ENCODE measurements around the gene SUPT7L. TPM values are rescaled to one million over a fixed set of nuclear protein-coding genes. Genes with fewer than 3 reads are reported as not detected.

Gene SUPT7L
- polyA plus RNA-seq, 1 donor from 2014 or later, result 95.8 TPM

DNA sequence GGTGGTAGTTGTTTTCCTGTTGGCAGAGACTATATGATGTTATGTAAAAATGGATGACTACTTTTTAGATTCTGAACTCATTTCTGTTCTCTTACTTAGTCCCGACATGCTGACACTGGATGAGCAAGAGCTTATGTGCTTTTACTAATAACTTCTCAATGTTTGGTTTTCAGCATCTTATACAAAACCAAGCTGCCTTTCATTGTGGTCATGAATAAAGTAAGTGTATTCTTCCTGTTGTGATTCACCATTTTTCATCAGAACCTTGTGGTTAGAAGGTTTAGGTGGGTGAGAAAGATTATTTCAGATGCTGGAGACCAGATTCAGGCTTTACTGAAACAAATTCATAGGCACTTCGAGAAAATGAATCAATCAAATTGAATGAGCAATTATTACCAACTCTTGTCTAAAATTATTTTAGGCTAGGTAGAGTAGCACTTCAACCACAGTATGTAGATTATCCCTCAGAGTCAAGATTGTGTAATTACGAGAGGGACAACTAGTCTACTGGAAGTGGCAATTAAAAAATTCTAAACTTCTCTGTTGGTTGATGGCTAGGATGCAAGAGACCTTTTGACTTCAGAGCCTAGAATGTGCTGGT lies 25.3 kb downstream of the SUPT7L start:
- Histone ChIP-seq H3K9ac (ENCODE audit: low read length) (no peak overlapping the region), H3K36me3 (ENCODE audit: insufficient read depth, low read length) (no peaks in the 10 kb centered on the region)

DNA sequence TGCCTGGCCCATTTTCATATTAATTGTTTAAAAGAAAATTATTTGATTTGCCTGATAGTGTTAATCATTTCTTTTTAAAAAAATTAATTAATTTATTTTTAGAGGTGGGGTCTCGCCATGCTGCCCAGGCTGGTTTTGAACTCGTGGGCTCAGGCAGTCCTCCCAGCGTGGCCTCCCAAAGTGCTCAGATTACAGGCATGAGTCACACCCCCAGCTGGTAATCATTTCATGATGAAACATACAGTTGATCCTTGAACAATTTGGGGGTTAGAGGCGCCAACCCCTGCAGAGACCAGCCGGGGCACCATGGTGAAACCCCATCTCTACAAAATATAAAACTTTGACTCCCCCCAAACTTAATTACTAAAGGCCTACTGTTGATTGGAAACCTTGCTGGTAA lies 26.6 kb downstream of the SUPT7L start:
- no peaks in the 10 kb centered on the region for H3K9me3 ChIP-seq (ENCODE audit: low read length)
- H3K79me2 ChIP-seq (replicated peaks; ENCODE audit: insufficient read depth, low read length), result no peaks in the 10 kb centered on the region
- no peaks in the 10 kb centered on the region for H4K20me1 ChIP-seq (ENCODE audit: insufficient read depth)
- no peak overlapping the region for H3K4me2 ChIP-seq (ENCODE audit: low read length)
- H3K4me3 ChIP-seq (ENCODE audit: low read length), result no peak overlapping the region
- H3K27ac ChIP-seq (ENCODE audit: low read length), result no peak overlapping the region
- H3K9me2 ChIP-seq (ENCODE audit: insufficient read depth, low read length), result no peaks in the 10 kb centered on the region
- H3K9ac ChIP-seq (ENCODE audit: low read length), result no peak overlapping the region
- H3K27me3 ChIP-seq (ENCODE audit: insufficient read depth, low read depth, low read length), result no peaks in the 10 kb centered on the region
- H2AFZ ChIP-seq (ENCODE audit: low read depth, low read length), result no peak overlapping the region
- H3F3A ChIP-seq (ENCODE audit: insufficient read depth, low read length, poor library complexity, severe bottlenecking), result no peaks in the 10 kb centered on the region
- no peaks in the 10 kb centered on the region for H3K36me3 ChIP-seq (ENCODE audit: insufficient read depth, low read length)
- TF ChIP-seq SMC3 (conservative IDR thresholded peaks at IDR 0.05; ENCODE audit: poor library complexity) (no peak), CTCF (IDR thresholded peaks at IDR 0.05; ENCODE audit: poor library complexity, severe bottlenecking) (no peak), RAD21 (conservative IDR thresholded peaks at IDR 0.05) (no peak), EP300 (conservative IDR thresholded peaks at IDR 0.05; ENCODE audit: poor library complexity, severe bottlenecking) (no peak), TAF1 (IDR thresholded peaks at IDR 0.05; ENCODE audit: low read depth) (no peak), REST (IDR thresholded peaks at IDR 0.05; ENCODE audit: borderline replicate concordance) (no peak)

More for the DNA sequence above, 25.3 kb downstream of the SUPT7L start:
- Histone ChIP-seq H3K9me3 (ENCODE audit: low read length) (no peaks in the 10 kb centered on the region), H3F3A (ENCODE audit: insufficient read depth, low read length, poor library complexity, severe bottlenecking) (no peaks in the 10 kb centered on the region), H4K20me1 (ENCODE audit: insufficient read depth) (no peaks in the 10 kb centered on the region), H3K27ac (ENCODE audit: low read length) (no peak overlapping the region), H2AFZ (ENCODE audit: low read depth, low read length) (no peak overlapping the region), H3K27me3 (ENCODE audit: insufficient read depth, low read depth, low read length) (no peaks in the 10 kb centered on the region), H3K79me2 (replicated peaks; ENCODE audit: insufficient read depth, low read length) (no peaks in the 10 kb centered on the region), H3K9me2 (ENCODE audit: insufficient read depth, low read length) (no peaks in the 10 kb centered on the region), H3K4me3 (ENCODE audit: low read length) (no peak overlapping the region), H3K4me2 (ENCODE audit: low read length) (no peak overlapping the region)
- TF ChIP-seq MXI1 (conservative IDR thresholded peaks at IDR 0.05; ENCODE audit: poor library complexity, severe bottlenecking) (no peak), RAD21 (conservative IDR thresholded peaks at IDR 0.05) (no peak), EZH2 (IDR thresholded peaks at IDR 0.05; ENCODE audit: borderline replicate concordance, insufficient read depth, low read length, poor library complexity, severe bottlenecking) (no peak), REST (IDR thresholded peaks at IDR 0.05; ENCODE audit: borderline replicate concordance) (no peak), CTCF (IDR thresholded peaks at IDR 0.05; ENCODE audit: poor library complexity, severe bottlenecking) (no peak), TAF1 (IDR thresholded peaks at IDR 0.05; ENCODE audit: low read depth) (no peak), SMC3 (conservative IDR thresholded peaks at IDR 0.05; ENCODE audit: poor library complexity) (no peak), EP300 (conservative IDR thresholded peaks at IDR 0.05; ENCODE audit: poor library complexity, severe bottlenecking) (no peak), POLR2AphosphoS5 (IDR thresholded peaks at IDR 0.05) (no peak)
